ENCODE measurements around the gene RASSF3. TPM values are rescaled to one million over a fixed set of nuclear protein-coding genes. Genes with fewer than 3 reads are reported as not detected.

The RASSF3 gene
- total RNA-seq, 1 experiment from 2014 or later = 107 TPM

Small RNA genes lying within 50 kb of the gene (microRNA-seq; reads per million reads assigned to microRNA genes)
- gene MIR548C (ENCODE audit: unreplicated experiment) (not detected), gene MIR548Z (ENCODE audit: unreplicated experiment) (not detected)

Other genes starting within 250 kb of the RASSF3 start
- 2.8 TPM for gene C12orf56, start 219.7 kb upstream of the RASSF3 start, total RNA-seq (2021; ENCODE audit: unreplicated experiment)
- gene XPOT, start 206.1 kb upstream of the RASSF3 start, total RNA-seq (2021; ENCODE audit: unreplicated experiment) = 155 TPM
- gene TBK1, start 158.4 kb upstream of the RASSF3 start, total RNA-seq (2021; ENCODE audit: unreplicated experiment) = 32.4 TPM
- 117 TPM for gene GNS, start 148.9 kb downstream of the RASSF3 start, total RNA-seq (2021; ENCODE audit: unreplicated experiment)
- 8.9 TPM for gene TBC1D30, start 214.2 kb downstream of the RASSF3 start, total RNA-seq (2021; ENCODE audit: unreplicated experiment)

All from Panc1 (cell line).